Measurements from ENCODE around the gene BATF2. TPM values are rescaled to one million over a fixed set of nuclear protein-coding genes. Genes with fewer than 3 reads are reported as not detected.

BATF2 gene
- not detected in 2 replicates for polyA plus RNA-seq

GRCh38 chr11:64996710-64997380 lies at the start of gene BATF2:
TSS of gene BATF2 (minus strand) at chr11:64996971. CDS start at chr11:64996914, 57 bp downstream.

GRCh38 chr11:65040847-65041622 lies 44.3 kb upstream of the BATF2 start, which contains the start of gene SAC3D1:
TSS of gene SAC3D1 (plus strand) at chr11:65041210. CDS start at chr11:65041293, 83 bp downstream.

DNA sequence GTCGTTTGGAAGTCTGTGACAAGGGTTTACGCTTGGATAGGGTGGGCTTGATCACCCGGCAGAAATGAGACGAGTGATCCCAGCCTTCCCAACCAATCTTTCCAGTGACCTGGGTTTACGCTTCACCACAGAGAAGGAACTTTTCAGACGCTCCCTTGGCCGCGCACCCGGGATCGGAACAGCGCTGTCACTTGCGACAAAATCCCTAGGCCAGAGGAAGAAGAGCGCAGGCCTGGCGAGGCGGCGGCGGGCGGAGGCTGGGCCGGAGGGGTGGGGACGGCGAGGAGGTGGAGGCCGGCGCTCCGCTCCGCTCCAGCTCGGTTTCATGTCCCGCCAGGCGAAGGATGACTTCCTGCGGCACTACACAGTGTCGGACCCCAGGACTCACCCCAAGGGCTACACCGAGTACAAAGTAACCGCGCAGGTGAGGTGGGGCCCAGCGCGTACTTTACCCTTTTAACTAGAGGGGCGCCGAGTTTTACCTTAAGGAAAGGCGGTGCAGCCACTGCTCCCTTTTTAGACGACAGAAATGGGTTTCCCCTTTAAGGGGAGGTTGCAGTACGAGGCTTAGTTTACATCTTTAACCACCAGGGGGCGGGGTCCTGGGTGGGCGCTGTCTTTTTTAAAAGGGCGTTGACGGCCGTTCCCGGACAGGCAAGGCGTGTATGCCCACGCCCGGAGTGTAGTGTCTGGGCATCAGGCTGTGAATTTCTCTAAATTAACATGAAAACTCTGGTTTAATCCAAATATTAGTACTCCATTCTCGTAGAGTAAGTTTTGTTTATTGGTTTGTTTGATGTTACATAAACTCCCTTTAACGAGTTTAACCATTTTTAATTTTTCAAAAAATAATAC lies 30.7 kb upstream of the BATF2 start, which contains the start of gene SNX15:
Gene SNX15, plus strand, starts transcription at position 227 of the 855 bp plus-strand sequence. Its CDS starts 99 bp downstream, at position 326.

GRCh38 chr11:65013888-65014725 lies 17.3 kb upstream of the BATF2 start, which contains the start of gene ARL2:
TSS of gene ARL2 (plus strand) at chr11:65014160. CDS start at chr11:65014208, 48 bp downstream.

GRCh38 chr11:64971421-64972233 lies 25.1 kb downstream of the BATF2 start, which contains the start of gene MAJIN:
TSS of gene MAJIN (minus strand) at chr11:64972108. CDS start at chr11:64959405, 12,703 bp downstream.

Other genes with a start within 250 kb of the BATF2 start
- 0.69 and 1.4 TPM in 2 replicates for gene PYGM, start 237.0 kb downstream of the BATF2 start, polyA plus RNA-seq
- gene SF1, start 218.4 kb downstream of the BATF2 start, polyA plus RNA-seq: 20.3 and 21.6 TPM in 2 replicates
- gene MAP4K2, start 193.8 kb downstream of the BATF2 start, polyA plus RNA-seq: 2.9 and 4.1 TPM in 2 replicates
- 4.9 and 7.0 TPM in 2 replicates for gene MEN1, start 186.4 kb downstream of the BATF2 start, polyA plus RNA-seq
- not detected in 2 replicates for gene CDC42BPG, start 152.3 kb downstream of the BATF2 start, polyA plus RNA-seq
- 2.5 and 3.5 TPM in 2 replicates for gene EHD1, start 118.3 kb downstream of the BATF2 start, polyA plus RNA-seq
- gene ATG2A, start 79.8 kb downstream of the BATF2 start, polyA plus RNA-seq: 0.70 and 0.73 TPM in 2 replicates
- 1.5 and 3.1 TPM in 2 replicates for gene PPP2R5B, start 72.3 kb downstream of the BATF2 start, polyA plus RNA-seq
- not detected in 2 replicates for gene GPHA2, start 61.1 kb downstream of the BATF2 start, polyA plus RNA-seq
- gene MAJIN, start 24.9 kb downstream of the BATF2 start, polyA plus RNA-seq: 3.6 and 3.8 TPM in 2 replicates
- gene ARL2, start 17.2 kb upstream of the BATF2 start, polyA plus RNA-seq: 42.7 and 68.3 TPM in 2 replicates
- 4.7 and 7.0 TPM in 2 replicates for gene SNX15, start 30.5 kb upstream of the BATF2 start, polyA plus RNA-seq
- 1.3 and 3.6 TPM in 2 replicates for gene SAC3D1, start 44.2 kb upstream of the BATF2 start, polyA plus RNA-seq
- not detected in 2 replicates for gene NAALADL1, start 61.6 kb upstream of the BATF2 start, polyA plus RNA-seq
- 0.29 and 1.8 TPM in 2 replicates for gene CDCA5, start 87.1 kb upstream of the BATF2 start, polyA plus RNA-seq
- gene ZFPL1, start 87.3 kb upstream of the BATF2 start, polyA plus RNA-seq: 11.0 and 14.9 TPM in 2 replicates
- gene VPS51, start 99.2 kb upstream of the BATF2 start, polyA plus RNA-seq: 15.7 and 25.0 TPM in 2 replicates
- 17.1 and 28.2 TPM in 2 replicates for gene TM7SF2, start 114.9 kb upstream of the BATF2 start, polyA plus RNA-seq
- 0.19 and 1.9 TPM in 2 replicates for gene ZNHIT2, start 120.7 kb upstream of the BATF2 start, polyA plus RNA-seq
- gene FAU, start 125.2 kb upstream of the BATF2 start, polyA plus RNA-seq: 384 and 510 TPM in 2 replicates
- 8.6 and 13.7 TPM in 2 replicates for gene MRPL49, start 125.3 kb upstream of the BATF2 start, polyA plus RNA-seq
- 24.2 and 35.0 TPM in 2 replicates for gene SYVN1, start 137.5 kb upstream of the BATF2 start, polyA plus RNA-seq
- not detected in 2 replicates for gene SPDYC, start 173.3 kb upstream of the BATF2 start, polyA plus RNA-seq
- gene CAPN1, start 185.0 kb upstream of the BATF2 start, polyA plus RNA-seq: 4.1 and 6.8 TPM in 2 replicates

Measured in Purkinje cell (primary cell).